H1 (cell line): Measurements from ENCODE around the gene ANGPTL8. TPM values are rescaled to one million over a fixed set of nuclear protein-coding genes. Genes with fewer than 3 reads are reported as not detected.

ENCODE experiments used
- BCL11A ChIP-seq, 2 experiments: IDR thresholded peaks; one replicate each; pipeline ENCODE4 v1.6.1; 2011; ENCODE audit warnings: low read depth in 2 of 2, low read length in 2 of 2, mild to moderate bottlenecking in 2 of 2
- polyA plus RNA-seq, 7 experiments: library from polyadenylated mRNA; depleted of rRNA in 3 of 7; stranded (reverse) in 5 of 7; unstranded in 2 of 7; fragments of >200 nt in 5 of 7; fragments of 200-250 nt in 2 of 7; gene quantifications; 1 replicate in 5 of 7; 2 replicates in 1 of 7; 4 replicates in 1 of 7; pipeline versions ENCODE4 v1.2.1 to v1.2.3, GENCODE V29; 2011 to 2013; ENCODE audit warnings: missing spikeins in 2 of 7, mixed read lengths in 2 of 7
- total RNA-seq: library from RNA; stranded (reverse); fragmentation: NEBNext Ultra II Directional; extraction: Animal tissue kit (Norgen Biotek cat#: 25700); gene quantifications from 2 replicates; pipeline ENCODE4 v1.2.1, GENCODE V29; 2021

Gene ANGPTL8
- total and polyA plus RNA-seq, 2 of the 8 experiments (the other 6 are each of a cell fraction or from before 2014, with no cell fraction given): not detected

GRCh38 chr19:11223200-11223599 is 16.2 kb upstream of the ANGPTL8 start (continued):
- TF ChIP-seq BCL11A (IDR thresholded peaks at IDR 0.05; ENCODE audit: low read depth in 2 of 2, low read length in 2 of 2): no peak
